ENCODE results near the gene CBFA2T2. TPM values are rescaled to one million over a fixed set of nuclear protein-coding genes. Genes with fewer than 3 reads are reported as not detected.

The CBFA2T2 gene
- total and polyA plus RNA-seq, 10 of the 15 experiments (the other 5 are each of a cell fraction or from before 2014, with no cell fraction given): 0.61 to 8.6 (median 5.5) TPM

- 100% methylated on average over 2 of the region's 2 CpGs for WGBS (ENCODE audit: insufficient coverage, insufficient replicate concordance, low lambda C conversion rate, missing lambda C conversion rate)
- Histone ChIP-seq H2AFZ (ENCODE audit: control insufficient read depth, low read depth, low read length) (no peak overlapping the region), H3K9me3 (replicated peaks; ENCODE audit: control insufficient read depth, insufficient read depth, low read length) (no peaks in the 10 kb centered on the region; the same call in 2 of the 3 replicates), H3K27me3 (replicated peaks in 1 of 2; ENCODE audit: control insufficient read depth in 2 of 2, insufficient read depth in 2 of 2, low read length in 1 of 2) (no peaks in the 10 kb centered on the region), H4K20me1 (ENCODE audit: control insufficient read depth, insufficient read depth) (no peaks in the 10 kb centered on the region), H3K4me3 (no peak overlapping the region), H3K4me2 (ENCODE audit: control insufficient read depth, insufficient read depth) (no peak overlapping the region), H3K4me1 (ENCODE audit: control insufficient read depth, insufficient read depth, low read length) (peaks cover 8% of the 10 kb centered on the region), H3K9ac (ENCODE audit: control insufficient read depth, insufficient read depth, low read length) (no peak overlapping the region), H3K79me2 (ENCODE audit: control insufficient read depth, insufficient read depth, low read length) (no peaks in the 10 kb centered on the region; the same call in 1 of the 2 replicates), H3K36me3 (ENCODE audit: control insufficient read depth in 2 of 2, insufficient read depth in 2 of 2, low read length in 1 of 2) (no peaks in the 10 kb centered on the region; a peak in 1 of 4 replicates), H3K27ac (ENCODE audit: control insufficient read depth, insufficient read depth) (no peak overlapping the region)
- intact Hi-C loops (cut with micrococcal nuclease; ENCODE audit: unreplicated experiment) (no loop called here), in situ Hi-C loops (cut with MboI) (no loop called here)
- DNase-seq (ENCODE audit: low read depth, low spot score) (no peak), ATAC-seq (no peak), FAIRE-seq (no peak)
- POLR2A ChIA-PET: interaction anchor here (0.6 to 0.7 kb wide), 2 partner anchors 33 to 1153 kb away, joined by 4 to 6 read pairs; no protein-coding TSS in a partner anchor
- TF ChIP-seq PML (IDR thresholded peaks at IDR 0.05; ENCODE audit: low read length) (no peak), PKNOX1 (IDR thresholded peaks at IDR 0.05) (no peak), ZNF24 (IDR thresholded peaks at IDR 0.05) (no peak), ZBTB11 (CRISPR knock-in tag; IDR thresholded peaks at IDR 0.05) (no peak), ZNF622 (IDR thresholded peaks at IDR 0.05) (no peak), BMI1 (IDR thresholded peaks at IDR 0.05; ENCODE audit: borderline replicate concordance) (no peak)
- CTCF ChIA-PET: no interaction called here
- no TSS peak for BruUV-seq (replicated peaks)
- SMC1A ChIA-PET (ENCODE audit: uncharacterized antibody, unreplicated experiment): interaction anchor here (1.0 kb wide), 2 partner anchors 9 to 27 kb away, joined by 3 read pairs; no protein-coding TSS in a partner anchor
- RAD21 ChIA-PET (ENCODE audit: unreplicated experiment): no interaction called here
These were observed 69.3 kb downstream of the CBFA2T2 start for GRCh38 chr20:33559212-33559611.
